B cell (primary cell): Measurements from ENCODE around the gene PGPEP1. TPM values are rescaled to one million over a fixed set of nuclear protein-coding genes. Genes with fewer than 3 reads are reported as not detected.
A peak's percentile ranks its signal among the peaks of the same experiment; 100 is the strongest.

Experiments
- ATAC-seq: fragments of 200-7000 bp; cut with Tn5 transposase; one replicate; pipeline ENCODE4 v1.10.0; 2021; ENCODE audit warnings: low read depth, mild to moderate bottlenecking, moderate number of reproducible peaks, moderate library complexity
- CTCF ChIA-PET: fragments of 350-600 bp; sonication (Branson Sonifier 250); formaldehyde crosslinking; loops from one replicate; lab custom pipeline; 2021; ENCODE audit warnings: antibody characterized with exemption, inconsistent platforms; lab: Charles Lee
- POLR2A ChIA-PET: fragments of 350-600 bp; sonication (Branson Sonifier 250); formaldehyde crosslinking; loops from one replicate; lab custom pipeline; 2021; ENCODE audit warnings: antibody characterized with exemption; lab: Charles Lee
- DNase-seq: peaks from one replicate; pipeline ENCODE4 v3.0.0; 2013
- H2AFZ ChIP-seq: 2 replicates; pipeline ENCODE4 v1.6.1; 2012; ENCODE audit warnings: mild to moderate bottlenecking, low read depth, low read length; ENCODE audit not compliant: insufficient read depth, poor library complexity, severe bottlenecking
- H3K27ac ChIP-seq, 2 donors: 1 replicate in 1 of 2; 2 replicates in 1 of 2; pipeline ENCODE4 v1.5.1; 2012 to 2013; ENCODE audit warnings: low read length in 2 of 2, mild to moderate bottlenecking in 2 of 2, moderate library complexity in 1 of 2
- H3K27me3 ChIP-seq, 4 experiments: fragments of 200-600 bp in 1 of 4; sonication (generic) in 1 of 4; replicated peaks in 1 of 4; 1 replicate in 2 of 4; 2 replicates in 2 of 4; pipeline versions ENCODE4 v1.6.1 to v1.7.0; 2013 to 2016; ENCODE audit warnings: low read length in 3 of 4, mild to moderate bottlenecking in 2 of 4, mixed read lengths in 1 of 4, moderate library complexity in 1 of 4; ENCODE audit not compliant: insufficient read depth in 4 of 4, control insufficient read depth in 3 of 4; ENCODE audit errors: control extremely low read depth in 1 of 4
- H3K36me3 ChIP-seq, 2 experiments: replicated peaks in 1 of 2; 1 replicate in 1 of 2; 2 replicates in 1 of 2; pipeline versions ENCODE4 v1.6.1 to v1.7.1; 2013; ENCODE audit warnings: low read length in 1 of 2; ENCODE audit not compliant: insufficient read depth in 2 of 2, control insufficient read depth in 1 of 2; ENCODE audit errors: control extremely low read depth in 1 of 2, extremely low read depth in 1 of 2
- H3K4me1 ChIP-seq, 2 donors: fragments of 200-600 bp in 1 of 2; sonication (generic) in 1 of 2; 1 replicate in 1 of 2; 2 replicates in 1 of 2; pipeline versions ENCODE4 v1.5.1 to v1.6.1; 2013 to 2017; ENCODE audit warnings: low read length in 2 of 2; ENCODE audit not compliant: control insufficient read depth in 2 of 2, insufficient read depth in 2 of 2
- H3K4me2 ChIP-seq: replicated peaks from 2 replicates; pipeline ENCODE3; 2012; ENCODE audit warnings: mild to moderate bottlenecking, low read depth, low read length; ENCODE audit not compliant: poor library complexity, severe bottlenecking
- H3K4me3 ChIP-seq, 5 experiments: fragments of 200-600 bp in 1 of 5; sonication (generic) in 1 of 5; 1 replicate in 3 of 5; 2 replicates in 2 of 5; pipeline versions ENCODE4 v1.5.1 to v1.7.0; 2011 to 2016; ENCODE audit warnings: low read length in 4 of 5, mild to moderate bottlenecking in 4 of 5, low read depth in 2 of 5, control low read depth in 1 of 5, moderate library complexity in 1 of 5; ENCODE audit not compliant: insufficient read depth in 1 of 5; ENCODE audit errors: control extremely low read depth in 1 of 5, extremely low read depth in 1 of 5
- H3K79me2 ChIP-seq: fragments of 200-600 bp; sonication (generic); one replicate; pipeline ENCODE4 v1.6.0; 2016; ENCODE audit warnings: low read length; ENCODE audit not compliant: control insufficient read depth, insufficient read depth
- H3K9ac ChIP-seq: fragments of 200-600 bp; sonication (generic); 2 replicates; pipeline ENCODE4 v1.6.1; 2017; ENCODE audit warnings: mild to moderate bottlenecking, low read length, moderate library complexity
- H3K9me3 ChIP-seq, 3 donors: one replicate each; pipeline versions ENCODE4 v1.6.1 to v1.7.1; 2013; ENCODE audit warnings: low read length in 2 of 3; ENCODE audit not compliant: control insufficient read depth in 2 of 3, insufficient read depth in 1 of 3; ENCODE audit errors: control extremely low read depth in 1 of 3
- H4K20me1 ChIP-seq: 2 replicates; pipeline ENCODE4 v1.6.0; 2012; ENCODE audit warnings: mild to moderate bottlenecking, low read length; ENCODE audit not compliant: insufficient read depth, control insufficient read depth, poor library complexity, severe bottlenecking
- H3K27ac Mint-ChIP-seq: one replicate; pipeline ENCODE4 v1.8.0; 2021; ENCODE audit warnings: mixed read lengths
- H3K27me3 Mint-ChIP-seq: one replicate; pipeline ENCODE4 v1.8.0; 2021; ENCODE audit warnings: mixed read lengths
- H3K4me1 Mint-ChIP-seq: one replicate; pipeline ENCODE4 v1.8.0; 2021; ENCODE audit warnings: mixed read lengths
- H3K4me3 Mint-ChIP-seq: one replicate; pipeline ENCODE4 v1.8.0; 2021; ENCODE audit warnings: mixed read lengths
- H3K9me3 Mint-ChIP-seq: one replicate; pipeline ENCODE4 v1.8.0; 2022; ENCODE audit warnings: mixed read lengths; ENCODE audit not compliant: insufficient read depth
- CTCF ChIP-seq: fragments of 200-600 bp; IDR thresholded peaks from one replicate; pipeline ENCODE4 v1.8.0; 2022; ENCODE audit warnings: antibody characterized with exemption, mild to moderate bottlenecking
- EZH2 ChIP-seq: IDR thresholded peaks from 2 replicates; pipeline ENCODE4 v1.6.1; 2012; ENCODE audit warnings: borderline replicate concordance, low read depth, mild to moderate bottlenecking, moderate library complexity, low read length; ENCODE audit not compliant: insufficient read depth, poor library complexity, severe bottlenecking
- WGBS: methylation state at CpG from one replicate; pipeline ENCODE4 v1.1.5; 2013; ENCODE audit warnings: missing lambda C conversion rate; ENCODE audit not compliant: insufficient coverage; 5-methylcytosine and 5-hydroxymethylcytosine counted together
- intact Hi-C: fragments of 100-400 bp; cut with micrococcal nuclease; formaldehyde crosslinking; loops from one replicate; pipeline ENCODE4 v1.10.0; 2022
- polyA plus RNA-seq: library from polyadenylated mRNA; depleted of rRNA; stranded (reverse); fragments of >200 nt; gene quantifications from 2 replicates; pipeline ENCODE4 v1.2.3, GENCODE V29; 2012
- total RNA-seq, 2 donors: library from RNA; stranded (reverse); fragments of 120-200 nt in 1 of 2; gene quantifications; 1 replicate in 1 of 2; 2 replicates in 1 of 2; pipeline versions ENCODE4 v1.2.3 to v1.2.4, GENCODE V29; 2013 to 2022

PGPEP1 gene
- total and polyA plus RNA-seq, 2 donors (not counting 1 experiment from before 2014, with no cell fraction given): 17.6 to 20.9 TPM

DNA sequence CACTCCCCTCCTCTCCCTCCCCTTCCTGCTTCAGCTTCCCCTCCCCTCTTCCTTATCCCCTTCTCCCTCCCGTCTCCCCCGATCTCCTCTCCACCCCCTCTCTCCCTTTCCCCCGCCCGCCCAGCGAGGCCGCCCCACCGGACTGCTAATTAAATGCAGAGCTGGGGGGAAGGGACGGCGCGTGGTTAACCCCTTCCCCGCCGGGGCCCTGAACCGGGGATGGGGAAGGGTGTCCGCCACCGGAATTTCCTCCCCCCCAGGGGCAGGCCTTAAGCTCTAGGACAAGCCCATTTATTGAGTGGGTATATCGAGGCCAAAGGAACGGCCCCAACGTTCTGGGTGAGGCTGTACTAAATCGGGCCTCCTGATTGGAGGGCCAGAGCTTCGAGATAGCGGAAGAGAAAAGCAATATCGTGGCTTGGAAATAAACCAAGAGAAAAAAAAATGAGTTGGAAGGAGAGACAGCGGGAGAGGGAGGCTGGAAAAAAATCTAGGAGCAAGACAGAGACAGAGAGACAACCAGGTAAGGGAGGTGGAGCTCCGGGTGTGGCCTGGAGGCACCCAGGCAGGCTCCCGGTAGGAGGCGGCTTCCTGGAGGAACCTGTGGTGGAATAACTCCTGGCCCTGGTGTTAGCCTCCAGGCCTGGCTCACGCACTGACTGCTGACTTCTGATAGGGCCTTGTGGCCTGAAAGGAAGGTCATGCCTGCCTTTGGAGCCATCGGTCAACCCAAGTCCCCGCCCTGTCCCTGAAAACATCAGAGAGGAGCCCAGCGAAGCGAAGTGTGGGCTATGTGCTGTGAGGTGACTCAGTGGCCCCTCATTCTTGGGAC lies 47.4 kb upstream of the PGPEP1 start:
- Histone ChIP-seq H2AFZ (peak overlapping the region; percentile 56), H3K4me1 (peaks cover 48 to 67% of the 10 kb centered on the region in 2 donors), H3K79me2 (peaks cover 5% of the 10 kb centered on the region), H4K20me1 (no peaks in the 10 kb centered on the region), H3K4me3 (peak overlapping the region in 4 of 5 experiments; percentile 82 to 99 (median 92)), H3K9me3 (no peaks in the 10 kb centered on the region), H3K36me3 (no peaks in the 10 kb centered on the region), H3K4me2 (peak overlapping the region; percentile 99), H3K27me3 (no peaks in the 10 kb centered on the region), H3K27ac (peak overlapping the region; percentile 100), H3K9ac (peak overlapping the region; percentile 100)
- no peak for TF ChIP-seq EZH2
- no peak for TF ChIP-seq CTCF
- ChIA-PET CTCF (interaction anchor here (0.6 to 6.5 kb wide), 10 partner anchors 9 to 36 kb away, joined by 3 to 138 read pairs (median 5); partner anchors contain the start of genes JUND and LSM4), POLR2A (interaction anchor here (0.6 to 6.6 kb wide), 20 partner anchors 9 to 1159 kb away, joined by 3 to 318 read pairs (median 6); partner anchors contain the start of genes JUND, LSM4 and PLVAP)
- peak overlapping the region; percentile 93 for H3K27ac Mint-ChIP-seq
- H3K4me3 Mint-ChIP-seq: peak overlapping the region; percentile 82
- no peaks in the 10 kb centered on the region for H3K27me3 Mint-ChIP-seq
- peaks cover 60% of the 10 kb centered on the region for H3K4me1 Mint-ChIP-seq
- DNase-seq: no peak
- no peaks in the 10 kb centered on the region for H3K9me3 Mint-ChIP-seq
- intact Hi-C loops: loop anchor here (5.0 kb wide), 1 partner anchor 271 kb away; no protein-coding TSS in a partner anchor
- WGBS: 27% methylated on average over 22 of the region's 31 CpGs
- no peak for ATAC-seq
